Mesendoderm (in vitro differentiated cells): ENCODE results near the gene GRK1.
"Not testable (repeated sequence)": the region's sequence is repeated elsewhere in the genome, so short reads cannot be mapped to it uniquely, and the experiment has no call there.

Source experiments
- DNase-seq: peaks from one replicate; pipeline ENCODE4 v3.0.0; 2013
- H2AK5ac ChIP-seq: 2 replicates; pipeline ENCODE4 v1.6.1; 2013; ENCODE audit warnings: low read length, inconsistent platforms
- H2BK120ac ChIP-seq: 2 replicates; pipeline ENCODE4 v1.6.1; 2013; ENCODE audit warnings: low read depth, mild to moderate bottlenecking, low read length, moderate library complexity, mixed read lengths
- H2BK15ac ChIP-seq: replicated peaks from 2 replicates; pipeline ENCODE4 v1.6.1; 2013; ENCODE audit warnings: low read depth, mild to moderate bottlenecking, moderate library complexity
- H2BK5ac ChIP-seq: 2 replicates; pipeline ENCODE4 v1.6.1; 2013; ENCODE audit warnings: low read length, inconsistent platforms
- H3K18ac ChIP-seq: 2 replicates; pipeline ENCODE4 v1.6.1; 2013; ENCODE audit warnings: mild to moderate bottlenecking, low read length, mixed read lengths
- H3K23ac ChIP-seq: one replicate; pipeline ENCODE4 v1.6.1; 2013; ENCODE audit warnings: low read length
- H3K27ac ChIP-seq: 2 replicates; pipeline ENCODE4 v1.5.1; 2013; ENCODE audit warnings: low read depth, mild to moderate bottlenecking, inconsistent platforms, low read length, moderate library complexity
- H3K27me3 ChIP-seq: 2 replicates; pipeline ENCODE4 v1.6.1; 2013; ENCODE audit warnings: low read length, control low read depth, mild to moderate bottlenecking, inconsistent platforms; ENCODE audit not compliant: insufficient read depth, poor library complexity
- H3K36me3 ChIP-seq: 2 replicates; pipeline ENCODE4 v1.6.1; 2013; ENCODE audit warnings: low read length, inconsistent platforms; ENCODE audit not compliant: control insufficient read depth, insufficient read depth
- H3K4ac ChIP-seq: one replicate; pipeline ENCODE4 v1.6.1; 2013; ENCODE audit warnings: low read depth, mild to moderate bottlenecking, low read length, moderate library complexity
- H3K4me1 ChIP-seq: 2 replicates; pipeline ENCODE4 v1.6.1; 2013; ENCODE audit warnings: low read depth, low read length, inconsistent platforms; ENCODE audit not compliant: control insufficient read depth
- H3K4me2 ChIP-seq: 2 replicates; pipeline ENCODE4 v1.6.1; 2013; ENCODE audit warnings: low read length
- H3K4me3 ChIP-seq: 2 replicates; pipeline ENCODE4 v1.5.1; 2013; ENCODE audit warnings: mild to moderate bottlenecking, low read length
- H3K56ac ChIP-seq: one replicate; pipeline ENCODE4 v1.6.1; 2013; ENCODE audit warnings: low read length
- H3K79me1 ChIP-seq: 2 replicates; pipeline ENCODE4 v1.6.1; 2013; ENCODE audit warnings: low read length, inconsistent platforms
- H3K79me2 ChIP-seq: 2 replicates; pipeline ENCODE4 v1.6.1; 2013; ENCODE audit warnings: mild to moderate bottlenecking, low read length; ENCODE audit not compliant: control insufficient read depth, insufficient read depth
- H3K9ac ChIP-seq: 2 replicates; pipeline ENCODE4 v1.6.1; 2013; ENCODE audit warnings: low read length, inconsistent platforms
- H4K5ac ChIP-seq: one replicate; pipeline ENCODE4 v1.6.1; 2013; ENCODE audit warnings: low read length
- H4K8ac ChIP-seq: one replicate; pipeline ENCODE4 v1.6.1; 2013; ENCODE audit warnings: low read depth, mild to moderate bottlenecking, control low read depth, low read length, moderate library complexity
- WGBS: extraction: QIAGEN DNeasy Blood & Tissue Kit; methylation state at CpG from one replicate; pipeline ENCODE4 v1.1.7; 2013; ENCODE audit warnings: low lambda C conversion rate, missing lambda C conversion rate; ENCODE audit not compliant: insufficient coverage; ENCODE audit errors: extremely low coverage; 5-methylcytosine and 5-hydroxymethylcytosine counted together

Gene GRK1

DNA sequence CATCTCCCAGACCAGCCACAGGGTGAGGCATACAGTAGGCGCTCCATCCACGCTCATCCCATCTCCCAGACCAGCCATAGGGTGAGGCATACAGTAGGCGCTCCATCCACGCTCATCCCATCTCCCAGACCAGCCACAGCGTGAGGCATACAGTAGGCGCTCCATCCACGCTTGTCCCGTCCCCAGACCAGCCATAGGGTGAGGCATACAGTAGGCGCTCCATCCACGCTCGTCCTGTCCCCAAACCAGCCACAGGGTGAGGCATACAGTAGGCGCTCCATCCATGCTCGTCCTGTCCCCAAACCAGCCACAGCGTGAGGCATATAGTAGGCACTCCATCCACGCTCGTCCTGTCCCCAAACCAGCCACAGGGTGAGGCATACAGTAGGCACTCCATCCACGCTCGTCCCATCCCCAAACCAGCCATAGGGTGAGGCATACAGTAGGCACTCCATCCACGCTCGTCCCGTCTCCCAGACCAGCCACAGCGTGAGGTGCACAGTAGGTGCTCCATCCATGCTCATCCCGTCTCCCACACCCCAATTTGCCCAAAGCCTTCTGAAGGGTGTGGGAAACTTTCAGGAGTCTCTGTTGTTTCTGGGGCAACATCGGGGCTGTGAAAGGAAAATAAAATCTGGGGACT is 78.6 kb downstream of the GRK1 start:
- WGBS, result no CpG with 5 or more reads among the region's 24 CpGs
- not testable (repeated sequence) for DNase-seq, H3K27ac ChIP-seq

DNA sequence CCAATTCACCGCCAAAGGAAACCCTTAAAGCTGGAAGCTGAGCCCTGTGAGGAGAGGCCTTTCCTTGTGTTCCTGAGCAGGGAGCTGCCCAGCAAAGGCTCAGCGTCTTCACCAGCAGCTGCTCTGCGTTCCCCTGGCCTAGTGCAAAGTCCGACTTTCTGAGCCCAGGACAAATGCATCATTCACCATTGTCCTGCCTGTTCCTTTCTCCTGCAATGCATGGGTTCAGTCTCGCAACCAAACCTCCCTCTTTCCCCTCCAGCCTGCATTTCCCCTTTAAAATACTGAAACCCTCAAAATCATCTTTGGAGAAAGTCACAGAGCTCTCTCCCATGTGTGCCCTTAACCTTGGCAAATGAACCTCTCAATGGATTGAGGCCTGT is 79.1 kb downstream of the GRK1 start:
- no peak overlapping the region for H4K5ac ChIP-seq
- H2AK5ac ChIP-seq, result no peak overlapping the region
- H3K4me3 ChIP-seq, result no peak overlapping the region
- H3K79me1 ChIP-seq, result no peaks in the 10 kb centered on the region
- H2BK120ac ChIP-seq, result no peak overlapping the region
- no peaks in the 10 kb centered on the region for H3K27me3 ChIP-seq
- H3K56ac ChIP-seq, result no peak overlapping the region
- no peak overlapping the region for H2BK15ac ChIP-seq
- no peaks in the 10 kb centered on the region for H3K4me1 ChIP-seq
- H2BK5ac ChIP-seq, result no peak overlapping the region
- DNase-seq, result no peak
- no peaks in the 10 kb centered on the region for H3K36me3 ChIP-seq
- no peak overlapping the region for H3K4ac ChIP-seq
- no peak overlapping the region for H3K9ac ChIP-seq
- no peak overlapping the region for H3K27ac ChIP-seq
- no CpG with 5 or more reads among the region's 5 CpGs for whole genome bisulfite sequencing
- H3K18ac ChIP-seq, result no peak overlapping the region
- H3K23ac ChIP-seq, result no peak overlapping the region
- H3K4me2 ChIP-seq, result no peak overlapping the region
- no peak overlapping the region for H4K8ac ChIP-seq
- H3K79me2 ChIP-seq, result no peaks in the 10 kb centered on the region

More for the DNA sequence above, 78.6 kb downstream of the GRK1 start:
- H4K5ac ChIP-seq, H3K23ac ChIP-seq, H2AK5ac ChIP-seq, H3K9ac ChIP-seq, H3K18ac ChIP-seq, H3K36me3 ChIP-seq, H3K4me3 ChIP-seq, H2BK15ac ChIP-seq, H3K79me2 ChIP-seq, H3K4me1 ChIP-seq, H2BK120ac ChIP-seq, H4K8ac ChIP-seq, H3K56ac ChIP-seq, H3K4me2 ChIP-seq, H3K79me1 ChIP-seq, H3K27me3 ChIP-seq, H3K4ac ChIP-seq, H2BK5ac ChIP-seq: not testable (repeated sequence)

DNA sequence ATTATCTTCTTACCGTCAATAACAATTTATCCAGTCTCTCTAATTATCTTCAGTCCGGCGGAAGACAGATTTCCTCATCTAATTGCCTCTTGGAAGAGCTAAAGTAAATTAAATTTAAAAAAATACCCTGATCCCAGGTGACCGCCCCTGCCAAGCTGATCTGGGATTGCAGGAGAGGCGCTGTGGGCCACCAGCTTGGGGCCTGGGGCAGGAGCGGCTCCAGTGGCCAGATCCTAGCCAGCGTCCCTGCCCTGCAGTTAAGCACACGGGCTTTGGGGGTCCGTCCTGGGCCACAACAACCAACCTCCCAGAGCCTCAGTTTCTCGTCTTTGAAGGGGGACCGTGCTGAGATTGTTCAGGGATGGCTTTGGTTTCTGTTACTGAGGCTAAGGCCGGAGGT is 79.7 kb downstream of the GRK1 start:
- Histone ChIP-seq H2BK120ac (no peak overlapping the region), H3K56ac (no peak overlapping the region), H4K5ac (no peak overlapping the region), H3K9ac (no peak overlapping the region), H3K4me3 (no peak overlapping the region), H3K23ac (no peak overlapping the region), H3K36me3 (no peaks in the 10 kb centered on the region), H2AK5ac (no peak overlapping the region), H3K27me3 (no peaks in the 10 kb centered on the region), H3K79me2 (no peaks in the 10 kb centered on the region), H3K4me2 (no peak overlapping the region), H3K27ac (no peak overlapping the region), H4K8ac (no peak overlapping the region), H3K4me1 (no peaks in the 10 kb centered on the region), H2BK15ac (no peak overlapping the region), H3K18ac (no peak overlapping the region), H3K4ac (no peak overlapping the region), H2BK5ac (no peak overlapping the region), H3K79me1 (no peaks in the 10 kb centered on the region)
- no CpG with 5 or more reads among the region's 12 CpGs for WGBS
- DNase-seq, result no peak

DNA sequence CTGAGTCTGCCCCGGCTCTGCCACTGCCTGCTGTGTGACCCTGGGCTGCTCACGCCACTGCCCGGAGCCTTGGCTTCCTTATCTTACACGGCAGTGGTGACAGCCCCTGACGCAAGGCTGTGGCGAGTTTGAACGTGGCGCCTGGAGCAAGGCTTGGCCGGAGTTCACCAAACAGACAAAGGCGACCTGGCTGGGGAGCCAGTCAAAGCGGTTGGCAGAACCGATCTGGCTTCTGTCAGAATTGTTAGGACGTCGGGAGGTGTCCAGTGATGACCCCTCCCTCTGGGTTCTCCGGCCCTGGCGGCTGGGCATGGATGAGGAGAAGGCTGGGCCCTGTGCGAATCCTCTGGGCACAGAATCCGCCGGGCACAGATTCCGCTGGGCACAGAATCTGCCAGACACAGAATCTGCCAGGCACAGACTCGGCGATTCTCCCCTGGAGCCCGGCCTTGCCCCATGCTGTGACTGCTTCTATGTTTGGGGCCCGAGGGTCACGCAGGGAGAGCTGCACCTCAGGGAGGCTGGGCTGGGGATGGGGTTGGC is 80.3 kb downstream of the GRK1 start:
- Histone ChIP-seq H2BK15ac (no peak overlapping the region), H3K4me2 (no peak overlapping the region), H3K79me1 (no peaks in the 10 kb centered on the region), H3K27me3 (no peaks in the 10 kb centered on the region), H3K4ac (no peak overlapping the region), H4K8ac (no peak overlapping the region), H3K4me3 (no peak overlapping the region), H3K27ac (no peak overlapping the region), H3K9ac (no peak overlapping the region), H3K56ac (no peak overlapping the region), H2BK120ac (no peak overlapping the region), H3K18ac (no peak overlapping the region), H4K5ac (no peak overlapping the region), H2AK5ac (no peak overlapping the region), H3K23ac (no peak overlapping the region), H3K79me2 (no peaks in the 10 kb centered on the region), H3K36me3 (no peaks in the 10 kb centered on the region), H3K4me1 (no peaks in the 10 kb centered on the region), H2BK5ac (no peak overlapping the region)
- no peak for DNase-seq
- no CpG with 5 or more reads among the region's 25 CpGs for WGBS

DNA sequence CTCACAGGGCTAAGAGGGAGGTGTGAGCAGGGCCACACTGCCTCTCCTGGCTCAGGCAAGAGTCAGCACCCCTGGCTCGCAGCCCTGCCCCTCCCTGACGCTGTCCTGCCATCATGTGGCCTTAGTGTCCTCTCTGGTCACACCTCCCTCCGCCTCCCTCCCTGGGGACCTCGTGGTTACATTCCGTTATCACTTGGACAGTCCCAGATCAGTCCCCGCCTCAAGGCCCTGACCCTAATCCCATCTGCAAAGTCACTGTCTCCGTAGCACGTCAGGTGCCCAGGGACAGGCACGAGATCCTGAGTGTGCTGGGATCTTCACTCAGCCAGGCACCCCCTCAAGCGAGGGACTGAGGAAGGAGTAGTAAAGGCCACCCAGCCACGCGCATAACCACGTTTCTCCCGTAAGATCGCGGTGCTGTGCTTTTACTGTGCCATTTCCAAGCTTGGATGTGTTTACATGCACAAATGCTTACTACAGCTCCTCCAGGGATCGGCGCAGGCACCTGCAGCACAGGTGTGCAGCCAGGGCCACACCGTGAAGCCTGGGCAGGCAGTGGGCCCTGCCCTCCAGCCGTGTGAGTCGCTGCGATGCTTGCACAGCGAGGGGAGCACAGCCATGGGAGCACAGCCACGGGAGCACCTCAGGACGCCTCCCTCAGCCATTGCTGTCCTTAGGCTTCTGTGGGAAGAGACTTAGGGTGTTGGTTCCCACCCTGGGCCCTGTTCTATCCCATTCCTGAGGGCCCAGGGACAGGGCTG is 81.3 kb downstream of the GRK1 start:
- no CpG with 5 or more reads among the region's 25 CpGs for WGBS
- H3K27me3 ChIP-seq, result no peaks in the 10 kb centered on the region

More for the DNA sequence above, 81.3 kb downstream of the GRK1 start:
- H3K4me1 ChIP-seq, result no peaks in the 10 kb centered on the region
- H3K79me2 ChIP-seq, result no peaks in the 10 kb centered on the region
- no peak overlapping the region for H3K9ac ChIP-seq
- H3K27ac ChIP-seq, result no peak overlapping the region
- no peaks in the 10 kb centered on the region for H3K79me1 ChIP-seq
- no peak overlapping the region for H4K5ac ChIP-seq
- H2BK15ac ChIP-seq, result no peak overlapping the region
- H2BK5ac ChIP-seq, result no peak overlapping the region
- no peak overlapping the region for H3K56ac ChIP-seq
- H3K18ac ChIP-seq, result no peak overlapping the region
- DNase-seq, result no peak
- H4K8ac ChIP-seq, result no peak overlapping the region
- H3K4ac ChIP-seq, result no peak overlapping the region
- no peaks in the 10 kb centered on the region for H3K36me3 ChIP-seq
- no peak overlapping the region for H2BK120ac ChIP-seq
- no peak overlapping the region for H3K4me3 ChIP-seq
- H2AK5ac ChIP-seq, result no peak overlapping the region
- H3K4me2 ChIP-seq, result no peak overlapping the region
- H3K23ac ChIP-seq, result no peak overlapping the region
